ENCODE measurements around the gene TXK.

DNA sequence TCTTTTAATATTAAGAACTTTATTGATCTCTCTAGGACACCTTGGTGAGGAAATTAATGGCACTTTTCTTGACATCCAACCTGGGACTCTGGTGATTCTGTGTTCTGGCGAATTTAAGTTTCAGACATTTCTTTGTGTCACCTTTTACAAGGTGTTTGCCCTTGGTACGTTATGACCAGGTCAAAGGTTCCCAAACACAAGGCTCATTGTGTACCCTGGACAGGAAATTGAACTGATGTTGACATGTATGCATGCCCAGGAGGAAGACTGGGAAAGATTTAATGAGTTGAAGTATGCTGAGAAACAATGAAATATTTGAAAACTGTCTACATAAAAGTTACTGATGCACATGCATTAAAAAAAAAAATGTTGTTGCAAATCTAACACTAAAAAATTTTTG, 95.4 kb downstream of the TXK start:
- TF ChIP-seq, protein P1, sequence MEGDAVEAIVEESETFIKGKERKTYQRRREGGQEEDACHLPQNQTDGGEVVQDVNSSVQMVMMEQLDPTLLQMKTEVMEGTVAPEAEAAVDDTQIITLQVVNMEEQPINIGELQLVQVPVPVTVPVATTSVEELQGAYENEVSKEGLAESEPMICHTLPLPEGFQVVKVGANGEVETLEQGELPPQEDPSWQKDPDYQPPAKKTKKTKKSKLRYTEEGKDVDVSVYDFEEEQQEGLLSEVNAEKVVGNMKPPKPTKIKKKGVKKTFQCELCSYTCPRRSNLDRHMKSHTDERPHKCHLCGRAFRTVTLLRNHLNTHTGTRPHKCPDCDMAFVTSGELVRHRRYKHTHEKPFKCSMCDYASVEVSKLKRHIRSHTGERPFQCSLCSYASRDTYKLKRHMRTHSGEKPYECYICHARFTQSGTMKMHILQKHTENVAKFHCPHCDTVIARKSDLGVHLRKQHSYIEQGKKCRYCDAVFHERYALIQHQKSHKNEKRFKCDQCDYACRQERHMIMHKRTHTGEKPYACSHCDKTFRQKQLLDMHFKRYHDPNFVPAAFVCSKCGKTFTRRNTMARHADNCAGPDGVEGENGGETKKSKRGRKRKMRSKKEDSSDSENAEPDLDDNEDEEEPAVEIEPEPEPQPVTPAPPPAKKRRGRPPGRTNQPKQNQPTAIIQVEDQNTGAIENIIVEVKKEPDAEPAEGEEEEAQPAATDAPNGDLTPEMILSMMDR (IDR thresholded peaks at IDR 0.05), result no peak
- TF ChIP-seq POLR2A (IDR thresholded peaks at IDR 0.05), result no peak

All from lower leg skin (tissue), 3 donors.